Right ventricle myocardium inferior (tissue), 1 donor: ENCODE measurements around the gene MARCHF11. TPM values are rescaled to one million over a fixed set of nuclear protein-coding genes. Genes with fewer than 3 reads are reported as not detected.

Source experiments
- ATAC-seq: fragments of 200-7000 bp; cut with Tn5 transposase; one replicate; pipeline ENCODE4 v1.9.1; 2020; ENCODE audit warnings: mild to moderate bottlenecking, moderate library complexity
- DNase-seq: peaks from one replicate; pipeline ENCODE4 v3.0.0; 2021; ENCODE audit errors: missing footprints
- intact Hi-C: fragments of 100-400 bp; cut with DNase I; formaldehyde crosslinking; loops from one replicate; pipeline ENCODE4 v1.11.0; 2022
- long read RNA-seq: library from polyadenylated mRNA; unstranded; transcript quantifications from one replicate; pipeline ENCODE4 v2.0.0, GENCODE V29; 2021
- total RNA-seq: library from RNA; stranded (reverse); fragmentation: NEBNext Ultra II Directional; extraction: Animal tissue kit (Norgen Biotek cat#: 25700); gene quantifications from one replicate; pipeline ENCODE4 v1.2.1, GENCODE V29; 2021
- donor health status: DM: no; HTN: yes; CAD: no; lungs with severe emphysema.

MARCHF11 gene, protein sequence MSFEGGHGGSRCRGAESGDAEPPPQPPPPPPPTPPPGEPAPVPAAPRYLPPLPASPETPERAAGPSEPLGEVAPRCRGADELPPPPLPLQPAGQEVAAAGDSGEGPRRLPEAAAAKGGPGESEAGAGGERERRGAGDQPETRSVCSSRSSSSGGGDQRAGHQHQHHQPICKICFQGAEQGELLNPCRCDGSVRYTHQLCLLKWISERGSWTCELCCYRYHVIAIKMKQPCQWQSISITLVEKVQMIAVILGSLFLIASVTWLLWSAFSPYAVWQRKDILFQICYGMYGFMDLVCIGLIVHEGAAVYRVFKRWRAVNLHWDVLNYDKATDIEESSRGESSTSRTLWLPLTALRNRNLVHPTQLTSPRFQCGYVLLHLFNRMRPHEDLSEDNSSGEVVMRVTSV
- total RNA-seq = 5.4 TPM
- long read RNA-seq, partial matches to known transcripts = 2 of 4 reads
- long read RNA-seq, other reads (novel, unspliced or antisense) = 2 of 4 reads

DNA sequence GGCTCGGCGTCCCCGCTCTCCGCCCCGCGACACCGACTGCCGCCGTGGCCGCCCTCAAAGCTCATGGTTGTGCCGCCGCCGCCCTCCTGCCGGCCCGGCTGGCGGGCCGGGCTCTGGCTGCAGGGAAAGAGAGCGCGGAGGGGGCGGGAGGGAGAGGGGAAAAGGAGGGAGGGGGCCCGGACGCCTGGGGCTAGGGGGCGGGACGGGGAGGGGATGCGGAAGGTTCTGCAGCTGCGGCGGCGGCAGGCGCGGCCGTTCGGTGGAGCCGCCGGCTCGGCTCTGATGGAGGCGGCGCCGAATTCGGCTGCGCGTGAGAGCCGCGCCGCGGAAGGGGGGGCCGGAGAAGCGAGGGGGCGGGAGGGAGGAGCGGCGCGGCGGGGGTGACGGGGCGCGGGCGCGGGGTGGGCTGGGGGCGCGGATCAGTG lies at the start of gene MARCHF11:
TSS of gene MARCHF11 (minus strand) at position 281 of the 425 bp plus-strand sequence. CDS start at position 65, 216 bp downstream.
- intact Hi-C loops = loop anchor here (5.0 kb wide), 1 partner anchor 273 kb away; no protein-coding TSS in a partner anchor
- ATAC-seq (no peak), DNase-seq (no peak)

DNA sequence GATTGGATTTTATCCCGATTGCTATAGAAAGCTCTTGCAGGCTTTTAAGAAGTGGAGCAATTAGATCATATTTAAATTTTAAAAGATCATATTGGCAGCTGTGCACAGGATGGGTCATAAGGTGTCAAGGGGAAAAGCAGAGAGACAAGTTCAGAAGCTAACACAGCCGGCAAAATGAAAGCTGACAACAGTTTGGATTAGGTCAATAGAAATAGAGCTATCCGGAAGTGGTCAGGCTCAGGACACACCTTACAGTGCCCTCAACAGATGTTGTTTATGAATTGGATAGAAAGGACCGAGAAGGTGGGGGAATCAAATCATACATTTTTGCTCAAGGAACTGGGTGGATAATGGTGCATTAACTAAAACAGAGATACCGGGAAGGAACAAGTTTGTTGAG lies 46.3 kb upstream of the MARCHF11 start:
- intact Hi-C loops = no loop called here
- no peak for ATAC-seq

DNA sequence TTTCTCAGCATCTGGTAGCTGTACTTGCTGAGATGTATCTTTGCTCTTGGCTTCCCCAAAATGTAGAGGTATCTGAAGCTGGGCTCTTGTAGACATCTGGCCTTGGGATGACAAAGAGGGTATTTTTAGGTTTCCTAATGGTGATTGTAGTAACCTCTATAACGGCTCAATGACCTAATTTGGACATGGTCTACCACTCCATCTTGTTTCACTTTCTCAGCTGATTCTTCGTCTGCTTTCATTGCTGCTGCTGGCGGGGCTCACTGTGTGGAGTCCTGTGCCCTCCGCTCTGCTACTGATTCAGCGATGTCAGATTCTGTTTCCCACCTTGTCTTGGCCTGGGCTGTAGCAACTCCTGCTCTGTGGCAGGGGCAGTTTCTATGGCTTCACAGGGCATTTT lies 12.7 kb upstream of the MARCHF11 start:
- DNase-seq = no peak
- intact Hi-C loops = no loop called here
- no peak for ATAC-seq

More for the DNA sequence above, 46.3 kb upstream of the MARCHF11 start:
- no peak for DNase-seq

DNA sequence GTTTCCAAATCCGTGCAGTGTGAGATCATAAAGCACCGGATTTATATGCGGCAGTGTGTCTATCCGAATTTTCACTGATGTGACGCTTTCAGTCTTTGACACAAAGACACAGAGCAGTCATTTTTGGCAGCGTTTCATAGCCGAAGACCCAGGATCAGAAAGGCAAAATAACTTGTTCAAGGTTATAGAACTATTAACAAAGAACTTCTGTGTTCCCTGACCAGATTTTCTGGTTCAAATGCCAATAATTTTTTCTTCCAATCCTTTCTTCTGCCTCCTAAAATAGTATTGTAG lies 1.1 kb upstream of the MARCHF11 start:
- intact Hi-C loops = no loop called here
- ATAC-seq (no peak), DNase-seq (no peak)

DNA sequence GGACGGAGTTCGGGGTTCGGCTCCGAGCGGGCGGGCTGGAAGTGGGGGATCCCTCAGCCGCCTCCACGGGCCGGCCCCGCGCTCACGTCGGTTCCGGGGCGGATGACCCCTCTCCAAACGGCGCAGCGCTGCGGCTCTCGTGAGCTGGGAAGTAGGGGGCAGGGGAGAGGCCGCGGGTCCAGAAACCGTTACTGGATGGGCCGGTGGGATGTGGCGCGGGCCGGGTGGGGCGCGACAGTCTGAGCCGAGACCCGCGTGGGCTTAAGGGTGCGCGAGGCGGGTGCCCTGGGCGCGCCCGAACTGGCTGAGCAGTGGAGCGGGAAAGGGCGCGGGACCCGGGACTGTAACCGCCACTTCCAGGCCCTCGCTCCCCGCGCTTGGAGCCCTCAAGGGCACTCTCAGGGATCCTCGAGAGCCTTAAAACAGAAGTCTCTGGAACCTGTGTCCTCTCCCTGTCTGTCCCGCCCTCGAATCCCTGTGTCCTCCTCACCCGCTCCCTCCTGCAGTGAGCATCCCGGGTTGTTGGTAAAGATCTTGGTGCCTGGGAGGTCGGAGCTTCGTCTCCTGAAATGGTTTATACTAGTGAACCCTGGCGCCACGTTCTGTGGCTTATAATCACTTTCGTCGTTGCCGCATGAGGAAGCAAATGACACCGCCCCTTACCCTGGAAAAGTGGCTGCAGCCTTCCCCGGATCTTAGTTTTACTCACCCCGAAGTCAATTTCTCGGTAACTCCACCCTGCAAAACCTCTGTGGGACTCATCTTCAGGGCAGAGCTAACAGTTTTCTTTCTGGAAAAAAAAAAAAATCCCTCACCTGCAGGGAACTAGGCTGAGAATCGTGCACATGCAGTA lies 571 bp upstream of the MARCHF11 start:
- ATAC-seq (no peak), DNase-seq (no peak)
- intact Hi-C loops = loop anchor here (5.0 kb wide), 1 partner anchor 272 kb away; no protein-coding TSS in a partner anchor

DNA sequence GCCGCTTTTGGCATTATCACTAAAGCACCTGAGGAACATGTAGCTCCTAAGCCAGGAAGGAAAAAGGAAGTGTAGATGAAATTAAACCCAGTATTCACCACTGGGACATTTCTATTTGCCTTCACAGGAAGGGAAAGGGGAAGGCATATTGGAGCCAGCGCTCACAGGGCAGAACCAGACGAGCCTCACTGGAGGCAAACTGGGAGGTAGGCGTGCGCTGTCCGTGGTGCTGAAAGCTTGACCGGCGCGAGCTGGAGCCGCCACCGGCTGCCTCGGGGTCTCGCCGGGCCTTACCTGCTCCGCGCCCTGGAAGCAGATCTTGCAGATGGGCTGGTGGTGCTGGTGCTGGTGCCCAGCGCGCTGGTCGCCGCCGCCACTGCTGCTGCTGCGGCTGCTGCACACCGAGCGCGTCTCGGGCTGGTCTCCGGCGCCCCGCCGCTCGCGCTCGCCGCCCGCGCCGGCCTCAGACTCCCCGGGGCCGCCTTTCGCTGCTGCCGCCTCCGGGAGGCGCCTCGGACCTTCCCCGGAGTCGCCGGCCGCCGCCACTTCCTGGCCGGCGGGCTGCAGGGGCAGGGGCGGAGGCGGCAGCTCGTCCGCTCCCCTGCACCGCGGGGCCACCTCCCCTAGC lies 732 bp downstream of the MARCHF11 start:
- DNase-seq (peak; percentile 78), ATAC-seq (peak; percentile 93)
- intact Hi-C loops = loop anchor here (5.0 kb wide), 1 partner anchor 273 kb away; no protein-coding TSS in a partner anchor

DNA sequence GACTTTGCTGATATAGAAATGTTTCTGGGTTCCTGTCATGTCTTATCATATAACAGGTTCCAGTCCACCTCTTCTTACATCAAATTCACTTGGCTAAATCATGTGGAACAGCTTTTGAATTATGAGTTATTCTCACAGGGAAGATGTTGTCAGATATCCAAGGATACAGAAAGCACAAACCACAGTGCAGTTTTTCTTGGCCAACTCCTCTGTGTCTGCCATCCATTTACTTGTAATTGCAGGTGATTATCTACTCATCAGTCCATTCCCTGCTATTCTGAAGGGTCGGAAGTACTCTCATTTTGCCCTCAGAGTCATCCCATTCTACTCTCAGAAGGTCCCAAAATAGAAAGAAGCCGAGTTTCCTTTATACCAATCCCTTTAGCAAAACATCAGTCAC lies 10.0 kb downstream of the MARCHF11 start:
- intact Hi-C loops = no loop called here

DNA sequence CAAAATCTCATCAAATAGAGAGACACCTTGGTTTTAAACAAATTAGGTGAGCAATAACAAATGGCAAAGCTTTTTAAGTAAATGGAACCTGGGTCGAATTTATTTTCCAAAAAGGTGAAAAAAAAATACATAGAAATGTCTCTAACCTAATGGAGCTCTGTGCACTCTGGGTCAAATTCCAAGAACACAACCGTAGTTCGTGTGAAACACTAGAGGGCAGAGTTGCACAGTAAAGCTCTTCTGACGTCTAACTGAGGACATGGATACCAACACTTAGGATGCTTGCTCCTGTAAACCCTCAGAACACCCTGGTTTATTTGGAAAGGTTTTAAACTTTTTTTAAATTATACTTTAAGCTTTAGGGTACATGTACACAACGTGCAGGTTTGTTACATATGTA lies 18.9 kb downstream of the MARCHF11 start:
- no peak for DNase-seq
- peak; percentile 65 for ATAC-seq
- intact Hi-C loops = loop anchor here (2.0 kb wide), 1 partner anchor 292 kb away; no protein-coding TSS in a partner anchor

More for the DNA sequence above, 10.0 kb downstream of the MARCHF11 start:
- ATAC-seq = no peak
- DNase-seq = no peak

DNA sequence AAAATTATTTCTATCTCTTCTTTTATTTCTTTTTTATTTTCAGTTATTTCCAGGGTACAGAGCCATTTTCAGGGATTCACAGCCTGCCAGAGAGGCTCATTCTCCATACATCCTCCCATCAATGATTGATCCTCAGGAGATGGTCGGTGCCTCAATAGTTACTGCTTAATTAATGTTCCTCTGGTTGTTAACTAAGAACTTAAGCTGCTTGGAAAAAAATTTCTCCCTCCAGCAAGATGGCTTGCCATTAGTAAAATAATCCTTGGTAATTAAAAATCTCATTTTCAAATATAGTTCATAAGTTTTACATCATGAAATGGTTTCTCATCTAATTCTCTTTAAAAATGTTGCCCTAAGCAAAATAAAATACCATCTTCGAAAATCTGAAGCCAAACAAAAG lies 20.0 kb downstream of the MARCHF11 start:
- DNase-seq (no peak), ATAC-seq (no peak)
- intact Hi-C loops = loop anchor here (2.0 kb wide), 1 partner anchor 293 kb away; no protein-coding TSS in a partner anchor

DNA sequence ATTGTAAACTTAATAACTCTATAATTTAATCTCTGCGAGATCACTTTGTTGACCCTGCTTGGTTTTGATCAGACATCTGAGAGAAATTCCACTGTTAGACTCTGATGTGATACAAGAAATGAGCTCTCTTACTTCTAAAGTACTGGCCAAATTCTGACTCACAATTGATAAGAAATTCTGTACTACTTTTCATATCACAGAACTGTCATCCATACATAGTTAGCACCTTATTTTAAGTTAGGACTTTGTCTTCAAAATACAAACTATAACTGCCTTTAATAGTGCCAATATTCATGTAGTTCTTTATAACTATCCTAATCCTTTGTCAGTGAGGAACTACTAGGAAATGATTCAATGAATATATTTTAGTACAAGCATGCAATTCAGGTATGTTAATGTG lies 23.4 kb downstream of the MARCHF11 start:
- DNase-seq (no peak), ATAC-seq (peak; percentile 51)
- intact Hi-C loops = no loop called here

DNA sequence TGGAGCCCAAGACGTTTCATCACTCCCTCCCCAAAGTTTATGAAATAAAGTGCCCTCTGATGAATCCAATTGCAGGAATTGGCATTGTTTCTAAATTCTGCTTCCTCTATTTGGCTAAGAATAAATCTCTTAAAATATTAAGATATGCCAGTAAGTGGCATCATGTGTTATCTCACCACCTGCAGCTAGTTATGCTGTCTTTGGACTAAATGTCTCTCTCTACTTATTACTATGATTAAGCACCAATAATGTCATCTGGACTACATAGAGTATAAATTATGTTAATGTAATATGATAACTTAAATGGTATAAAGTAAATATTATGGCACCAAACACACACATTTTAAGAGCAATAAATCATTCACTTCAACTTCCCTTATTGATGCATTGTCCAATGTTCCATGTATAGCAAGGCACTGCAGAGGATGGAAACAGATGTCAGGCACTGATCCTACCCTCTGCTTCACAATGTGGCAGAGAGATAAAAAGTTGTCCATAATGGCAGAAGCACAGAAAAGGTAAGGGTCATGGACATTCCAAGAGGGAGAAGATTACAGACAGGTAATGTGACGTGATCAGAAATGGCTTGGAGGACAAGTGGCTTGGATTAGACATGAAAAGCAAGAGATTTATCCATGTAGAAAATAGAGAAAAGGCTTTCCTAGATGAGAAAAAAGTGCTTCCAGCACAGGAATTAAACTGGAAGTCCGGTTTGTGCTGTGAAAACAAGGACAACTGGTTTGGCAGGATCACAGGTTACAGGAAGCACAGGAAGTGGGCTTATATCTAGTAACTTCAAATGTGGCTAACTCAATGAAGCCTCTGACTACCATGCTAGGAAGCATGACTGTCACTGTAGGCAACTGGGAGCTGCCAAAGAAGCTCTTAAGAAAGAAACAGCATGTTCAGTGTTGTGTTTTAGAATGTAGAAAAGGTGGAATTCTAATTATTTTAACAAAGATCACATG lies 26.7 kb downstream of the MARCHF11 start:
- DNase-seq = no peak
- intact Hi-C loops = no loop called here
- peak; percentile 31 for ATAC-seq

DNA sequence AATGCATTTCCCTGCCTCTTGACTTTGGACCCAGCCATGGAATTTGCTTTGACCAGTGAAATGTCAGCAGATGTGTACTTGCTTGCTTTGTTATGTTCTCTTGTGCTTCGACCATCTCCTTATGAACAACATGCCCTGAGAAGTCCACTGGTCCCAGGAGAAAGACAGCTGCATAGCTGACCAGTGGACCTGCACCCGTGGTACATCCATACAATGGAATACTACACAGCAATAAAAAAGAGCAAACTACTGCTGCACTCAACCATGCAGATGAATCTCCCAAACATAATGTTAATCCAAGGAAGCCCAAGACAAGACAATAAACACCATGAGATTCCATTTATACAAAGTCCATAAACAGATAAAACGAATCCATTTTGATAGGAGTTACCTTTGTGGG lies 30.0 kb downstream of the MARCHF11 start:
- ATAC-seq (no peak), DNase-seq (no peak)
- intact Hi-C loops = loop anchor here (10.0 kb wide), 1 partner anchor 315 kb away; no protein-coding TSS in a partner anchor

DNA sequence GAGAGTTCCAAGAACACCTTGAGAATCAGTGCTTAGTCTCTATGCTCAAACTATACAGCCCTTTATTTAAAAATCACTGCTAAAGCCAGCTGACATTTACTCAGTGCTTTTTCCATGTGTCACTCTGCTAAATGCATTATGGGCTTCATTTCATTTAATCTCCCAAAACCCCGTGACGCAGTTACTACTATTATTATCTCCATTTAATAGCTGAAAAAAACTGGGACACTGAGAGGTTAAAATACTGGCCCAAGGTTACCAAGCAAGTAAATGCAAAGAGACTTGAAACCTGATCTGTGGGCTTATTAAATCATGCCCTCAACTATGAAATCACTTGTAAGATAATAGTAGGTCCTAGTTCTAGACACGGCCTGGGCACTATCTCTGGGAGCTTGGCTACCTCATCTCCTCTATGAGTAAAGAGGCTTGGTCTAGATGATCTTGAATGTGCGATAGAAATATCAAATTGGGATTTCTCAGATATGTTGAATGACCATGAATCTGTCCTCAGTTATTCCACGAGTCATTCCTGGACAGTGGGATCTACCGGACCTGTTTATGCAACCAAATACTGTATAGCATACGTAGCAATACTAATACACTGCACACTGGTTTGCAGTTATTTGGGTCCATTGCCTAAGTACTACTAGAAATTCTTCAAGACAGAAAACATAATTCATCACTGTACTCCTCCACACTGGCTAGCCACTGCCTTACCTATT lies 32.3 kb downstream of the MARCHF11 start:
- ATAC-seq (no peak), DNase-seq (no peak)
- intact Hi-C loops = loop anchor here (10.0 kb wide), 1 partner anchor 313 kb away; no protein-coding TSS in a partner anchor

DNA sequence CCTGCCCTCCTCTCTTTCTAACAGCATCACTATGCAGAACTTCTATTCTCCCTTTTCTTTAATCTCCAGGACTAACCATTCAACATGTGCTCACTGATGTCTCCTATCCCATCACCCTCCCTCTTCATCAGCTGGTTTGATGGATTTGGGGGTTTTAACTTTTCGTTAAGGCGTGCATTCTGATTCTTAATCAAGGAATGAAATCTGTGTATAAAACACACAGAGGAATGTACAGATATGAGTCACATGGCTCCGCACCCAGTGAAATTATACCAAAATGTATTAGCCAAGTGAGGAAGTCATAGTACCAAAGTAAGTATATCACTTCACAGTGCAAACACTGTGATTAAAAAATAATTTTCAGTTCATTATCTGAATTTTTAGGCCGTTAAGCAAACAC lies 35.2 kb downstream of the MARCHF11 start:
- ATAC-seq = no peak
- intact Hi-C loops = loop anchor here (10.0 kb wide), 1 partner anchor 310 kb away; no protein-coding TSS in a partner anchor
- no peak for DNase-seq

DNA sequence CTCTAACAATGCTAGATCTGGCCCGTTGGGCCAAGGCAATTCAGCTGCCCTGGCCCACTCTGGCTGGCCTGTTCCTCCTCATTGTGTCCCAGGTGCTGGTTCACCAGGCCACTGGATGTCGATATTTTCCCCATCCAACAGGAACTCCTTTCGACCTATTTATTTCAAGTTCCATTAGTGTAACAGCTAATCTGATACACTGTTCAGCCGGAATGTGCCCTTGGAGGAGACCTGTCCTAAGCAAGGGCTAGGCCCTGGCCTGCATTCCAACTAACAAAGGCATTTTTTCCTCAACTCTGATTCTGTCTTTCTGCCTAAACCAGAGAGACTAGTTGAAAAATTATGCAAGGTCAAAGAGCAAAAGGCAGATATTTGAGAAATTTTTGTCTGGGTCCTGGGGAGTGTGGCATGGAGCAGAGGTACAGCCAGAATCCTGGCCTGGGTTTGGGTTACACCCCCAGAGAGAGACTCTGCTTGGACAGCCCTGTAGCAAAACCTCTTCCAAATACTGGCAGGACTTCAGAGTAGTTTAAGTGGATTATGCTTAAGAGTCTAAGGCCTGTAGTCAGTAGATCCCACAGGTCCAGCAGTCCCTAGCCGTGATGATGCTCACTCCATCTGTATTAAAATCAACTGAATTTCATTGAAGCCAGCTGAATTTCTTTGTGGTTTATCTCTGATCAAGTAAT lies 36.1 kb downstream of the MARCHF11 start:
- ATAC-seq = peak; percentile 86
- intact Hi-C loops = loop anchor here (10.0 kb wide), 1 partner anchor 309 kb away; no protein-coding TSS in a partner anchor
- no peak for DNase-seq

DNA sequence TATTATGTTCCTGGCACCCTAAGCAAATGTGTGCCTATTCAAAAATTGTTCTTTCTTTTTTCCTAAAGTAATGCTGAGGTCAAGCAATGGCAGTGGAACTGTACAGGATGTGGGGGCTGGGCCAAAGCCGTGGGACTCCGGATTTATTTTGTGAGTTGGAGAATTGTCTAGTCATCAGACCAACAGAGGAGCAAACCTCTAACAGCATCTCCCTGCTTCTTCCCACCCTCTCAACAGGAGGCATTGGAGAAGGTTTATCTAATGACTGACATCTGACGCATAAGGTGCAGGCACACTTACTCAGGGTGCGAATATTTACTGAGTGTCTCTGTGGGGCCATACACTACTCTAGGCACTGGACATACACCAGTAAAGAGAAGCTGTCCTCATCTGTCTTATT lies 38.6 kb downstream of the MARCHF11 start:
- intact Hi-C loops = loop anchor here (10.0 kb wide), 1 partner anchor 306 kb away; no protein-coding TSS in a partner anchor
- no peak for DNase-seq
- ATAC-seq = no peak
